Duodenal mucosa (tissue), 2 donors: Measurements from ENCODE around the gene AIG1.

Source experiments
- H3K27ac ChIP-seq: one replicate; pipeline ENCODE4 v1.7.0; 2013; ENCODE audit warnings: low read depth, low read length
- H3K27me3 ChIP-seq, 2 donors: one replicate each; pipeline ENCODE4 v1.7.0; 2013; ENCODE audit warnings: low read length in 2 of 2, control low read depth in 1 of 2; ENCODE audit not compliant: insufficient read depth in 2 of 2, control insufficient read depth in 1 of 2
- H3K36me3 ChIP-seq, 2 donors: one replicate each; pipeline ENCODE4 v1.7.0; 2013; ENCODE audit warnings: low read length in 2 of 2, control low read depth in 1 of 2; ENCODE audit not compliant: insufficient read depth in 2 of 2, control insufficient read depth in 1 of 2
- H3K4me1 ChIP-seq, 2 donors: one replicate each; pipeline ENCODE4 v1.7.0; 2013; ENCODE audit warnings: low read length in 2 of 2, control low read depth in 1 of 2; ENCODE audit not compliant: insufficient read depth in 2 of 2, control insufficient read depth in 1 of 2
- H3K4me3 ChIP-seq, 2 donors: one replicate each; pipeline ENCODE4 v1.7.0; 2013; ENCODE audit warnings: low read length in 2 of 2, low read depth in 1 of 2
- H3K9ac ChIP-seq, 2 donors: one replicate each; pipeline ENCODE4 v1.7.0; 2013; ENCODE audit warnings: low read length in 2 of 2, low read depth in 1 of 2
- H3K9me3 ChIP-seq, 2 donors: one replicate each; pipeline ENCODE4 v1.7.0; 2013; ENCODE audit warnings: low read length in 2 of 2, control low read depth in 1 of 2; ENCODE audit not compliant: control insufficient read depth in 1 of 2

AIG1 gene

DNA sequence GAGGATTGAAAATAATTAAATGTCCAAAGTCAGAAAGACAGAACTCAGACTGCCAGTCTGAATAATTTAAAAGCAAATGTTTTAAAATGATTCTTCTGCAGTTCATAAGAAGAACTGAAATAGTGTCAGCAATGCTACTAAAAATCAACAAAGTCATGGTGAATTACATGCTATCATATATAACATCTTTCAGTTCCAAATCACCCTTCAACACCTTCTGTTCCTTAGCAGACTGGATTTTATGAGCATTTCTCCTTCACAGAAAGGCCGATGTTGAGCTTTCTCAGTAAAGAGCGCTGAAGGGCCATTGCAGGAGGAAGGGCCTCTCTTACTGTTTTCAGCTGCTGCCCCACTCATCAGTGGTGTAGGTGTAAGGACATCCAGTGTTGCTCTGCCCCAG lies 63.3 kb downstream of the AIG1 start:
- H3K4me3 ChIP-seq = no peak overlapping the region
- no peak overlapping the region for H3K9ac ChIP-seq
- peaks cover 0 to 4% of the 10 kb centered on the region in 2 donors for H3K36me3 ChIP-seq
- no peak overlapping the region for H3K27ac ChIP-seq
- no peaks in the 10 kb centered on the region for H3K9me3 ChIP-seq
- no peaks in the 10 kb centered on the region for H3K27me3 ChIP-seq
- no peaks in the 10 kb centered on the region for H3K4me1 ChIP-seq

- H3K36me3 ChIP-seq = peaks cover 0 to 4% of the 10 kb centered on the region in 2 donors
- no peaks in the 10 kb centered on the region for H3K4me1 ChIP-seq
- no peak overlapping the region for H3K4me3 ChIP-seq
- peaks cover under 1 to 2% of the 10 kb centered on the region in 2 donors for H3K9me3 ChIP-seq
- no peak overlapping the region for H3K9ac ChIP-seq
- H3K27ac ChIP-seq = no peak overlapping the region
- no peaks in the 10 kb centered on the region for H3K27me3 ChIP-seq
These were observed 64.8 kb downstream of the AIG1 start for GRCh38 chr6:143125455-143125854.

DNA sequence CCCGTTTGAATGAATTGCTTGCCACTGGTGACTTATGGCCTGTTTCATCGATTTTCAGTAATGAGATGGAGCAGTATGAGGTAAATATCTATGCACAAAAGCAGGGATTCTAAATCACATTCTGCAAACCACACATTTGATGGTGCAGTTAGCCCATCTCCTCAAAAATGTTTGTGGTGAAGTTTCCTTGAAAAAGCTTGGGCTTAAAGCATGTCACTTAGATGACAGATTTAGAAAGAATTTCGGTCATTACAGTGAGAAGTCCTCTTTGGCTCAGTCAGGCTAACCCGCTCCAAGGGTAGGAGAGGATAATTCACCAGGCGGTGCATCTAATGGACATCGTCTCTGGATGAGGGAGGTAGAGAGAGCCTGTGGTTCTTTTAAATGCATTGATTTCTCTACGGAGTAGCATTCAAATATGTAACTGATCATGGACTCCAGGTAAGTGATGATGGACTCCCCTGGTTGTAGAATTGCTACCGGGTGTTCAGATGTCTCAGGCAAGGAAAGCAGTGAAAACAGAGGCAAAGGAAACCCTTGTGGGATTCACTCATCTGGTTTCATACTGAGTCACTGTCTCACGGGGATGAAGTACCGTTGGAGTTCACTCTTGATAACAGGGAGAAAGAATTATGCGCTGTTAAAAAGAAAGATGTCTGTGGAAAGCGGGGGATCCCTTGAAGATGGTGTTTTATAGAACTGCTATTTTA lies 65.3 kb downstream of the AIG1 start:
- Histone ChIP-seq H3K27me3 (no peaks in the 10 kb centered on the region), H3K4me1 (no peaks in the 10 kb centered on the region), H3K9me3 (peaks cover 6% of the 10 kb centered on the region in 2 donors), H3K4me3 (no peak overlapping the region), H3K9ac (no peak overlapping the region), H3K36me3 (peaks cover 0 to 4% of the 10 kb centered on the region in 2 donors), H3K27ac (no peak overlapping the region)

- H3K4me1 ChIP-seq = no peaks in the 10 kb centered on the region
- H3K36me3 ChIP-seq = peaks cover 4% of the 10 kb centered on the region in 2 donors
- H3K9ac ChIP-seq = no peak overlapping the region
- no peak overlapping the region for H3K27ac ChIP-seq
- H3K27me3 ChIP-seq = no peaks in the 10 kb centered on the region
- H3K4me3 ChIP-seq = no peak overlapping the region
- peaks cover 6 to 9% of the 10 kb centered on the region in 2 donors for H3K9me3 ChIP-seq
These were observed 65.9 kb downstream of the AIG1 start for GRCh38 chr6:143126574-143126941.

GRCh38 chr6:143127941-143128680 lies 67.4 kb downstream of the AIG1 start:
- Histone ChIP-seq H3K4me1 (no peaks in the 10 kb centered on the region), H3K27me3 (no peaks in the 10 kb centered on the region), H3K9me3 (peaks cover 6 to 9% of the 10 kb centered on the region in 2 donors), H3K27ac (no peak overlapping the region), H3K4me3 (no peak overlapping the region), H3K36me3 (peaks cover 4 to 5% of the 10 kb centered on the region in 2 donors), H3K9ac (no peak overlapping the region)

GRCh38 chr6:143128681-143129015 lies 68.0 kb downstream of the AIG1 start:
- no peaks in the 10 kb centered on the region for H3K4me1 ChIP-seq
- no peak overlapping the region for H3K27ac ChIP-seq
- no peak overlapping the region for H3K9ac ChIP-seq
- H3K4me3 ChIP-seq = no peak overlapping the region
- peaks cover 4 to 5% of the 10 kb centered on the region in 2 donors for H3K36me3 ChIP-seq
- no peaks in the 10 kb centered on the region for H3K27me3 ChIP-seq
- H3K9me3 ChIP-seq = peaks cover 6 to 9% of the 10 kb centered on the region in 2 donors

DNA sequence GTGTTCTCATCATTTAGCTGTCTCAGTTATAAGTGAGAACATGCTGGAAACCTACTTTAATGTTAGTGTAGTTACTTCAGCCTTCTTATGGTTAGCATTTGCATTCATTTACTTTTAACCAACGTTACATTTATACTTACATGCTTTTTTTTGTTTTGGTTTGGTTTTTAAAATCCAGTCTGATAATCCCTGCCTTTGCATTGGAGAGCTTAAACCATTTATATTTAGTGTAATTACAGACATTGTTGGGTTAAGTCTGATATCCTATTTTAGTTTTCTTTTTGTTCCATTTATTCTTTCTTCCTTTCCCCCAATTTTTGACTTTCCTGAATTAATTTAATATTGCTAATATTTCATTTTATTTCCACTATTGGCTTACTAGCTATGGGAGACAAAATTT lies 70.2 kb downstream of the AIG1 start:
- H3K27me3 ChIP-seq = no peaks in the 10 kb centered on the region
- peaks cover 6 to 9% of the 10 kb centered on the region in 2 donors for H3K9me3 ChIP-seq
- no peak overlapping the region for H3K9ac ChIP-seq
- H3K4me3 ChIP-seq = no peak overlapping the region
- no peak overlapping the region for H3K27ac ChIP-seq
- H3K36me3 ChIP-seq = peaks cover 0 to 5% of the 10 kb centered on the region in 2 donors
- no peaks in the 10 kb centered on the region for H3K4me1 ChIP-seq

DNA sequence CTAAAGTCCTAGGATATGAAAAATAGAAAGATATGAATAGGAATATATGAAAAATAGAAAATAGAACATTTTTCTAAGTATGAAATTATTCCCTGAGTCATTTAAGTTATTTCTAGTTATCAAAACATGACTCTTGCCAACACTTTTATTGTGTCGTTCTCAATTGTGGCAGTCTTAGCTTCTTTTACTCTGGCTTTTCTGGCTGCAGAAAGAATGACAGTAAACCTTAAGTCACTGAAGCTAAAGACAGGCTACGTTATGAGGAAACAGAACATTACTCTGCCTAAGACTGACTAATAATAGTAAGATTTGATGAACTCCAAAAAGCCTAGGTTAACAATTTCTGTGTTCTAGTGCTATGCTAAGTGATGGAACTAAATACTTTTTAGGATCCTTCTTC lies 74.6 kb downstream of the AIG1 start:
- no peaks in the 10 kb centered on the region for H3K4me1 ChIP-seq
- no peak overlapping the region for H3K9ac ChIP-seq
- H3K9me3 ChIP-seq = peaks cover 6 to 9% of the 10 kb centered on the region in 2 donors
- no peaks in the 10 kb centered on the region for H3K27me3 ChIP-seq
- H3K36me3 ChIP-seq = peaks cover 5 to 13% of the 10 kb centered on the region in 2 donors
- H3K27ac ChIP-seq = no peak overlapping the region
- H3K4me3 ChIP-seq = no peak overlapping the region

DNA sequence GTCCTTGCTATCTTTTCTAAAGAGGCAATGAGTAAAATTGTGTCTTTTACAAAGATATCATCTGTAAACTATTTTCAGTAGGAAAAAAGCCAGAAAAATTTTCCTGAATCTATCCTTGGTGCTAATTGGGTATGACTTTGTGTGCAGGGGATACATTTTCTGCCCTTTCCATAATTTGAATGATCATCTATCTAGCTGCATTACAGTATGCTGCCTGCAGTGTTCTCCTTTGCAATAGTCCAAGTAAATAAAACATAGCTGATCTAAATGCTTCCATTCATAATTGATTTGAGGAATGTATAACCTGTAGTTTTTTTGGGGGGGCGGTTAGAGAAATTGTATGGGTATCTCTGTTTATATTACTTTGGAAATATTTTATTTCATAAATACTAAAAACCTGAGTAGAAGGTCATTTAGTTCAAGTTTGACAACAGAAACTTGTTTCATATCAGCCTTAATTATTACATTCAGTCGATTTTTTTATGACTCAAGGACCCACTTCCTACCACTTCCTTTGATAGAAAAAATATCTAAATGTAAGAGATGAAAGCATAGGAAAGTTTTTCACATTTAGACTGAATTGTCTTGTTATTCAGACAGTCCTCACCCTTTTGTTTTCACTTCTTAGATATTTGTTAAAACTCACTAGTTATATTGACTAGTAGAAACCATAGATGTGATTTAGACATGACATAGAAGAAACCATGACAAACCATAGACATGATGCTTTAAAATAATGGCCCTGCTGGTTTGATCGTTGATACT lies 75.3 kb downstream of the AIG1 start:
- Histone ChIP-seq H3K4me3 (no peak overlapping the region), H3K4me1 (no peaks in the 10 kb centered on the region), H3K9me3 (peaks cover under 1 to 3% of the 10 kb centered on the region in 2 donors), H3K27me3 (no peaks in the 10 kb centered on the region), H3K9ac (no peak overlapping the region), H3K27ac (no peak overlapping the region), H3K36me3 (peaks cover 9 to 13% of the 10 kb centered on the region in 2 donors)

DNA sequence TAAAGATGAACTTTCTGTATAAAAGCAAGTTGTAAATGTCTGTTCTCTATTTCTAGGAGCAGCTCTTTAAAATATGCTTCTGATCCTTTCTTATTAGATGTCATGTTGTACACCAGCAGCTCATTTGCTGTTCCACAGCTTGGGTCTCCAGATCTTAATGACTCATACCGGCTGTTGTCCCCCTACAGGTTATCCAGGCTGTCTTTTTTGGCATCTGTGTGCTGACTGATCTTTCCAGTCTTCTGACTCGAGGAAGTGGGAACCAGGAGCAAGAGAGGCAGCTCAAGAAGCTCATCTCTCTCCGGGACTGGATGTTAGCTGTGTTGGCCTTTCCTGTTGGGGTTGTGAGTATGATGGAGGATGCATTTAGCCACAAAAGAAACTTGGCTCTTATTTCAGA lies 76.0 kb downstream of the AIG1 start:
- H3K27ac ChIP-seq = no peak overlapping the region
- no peaks in the 10 kb centered on the region for H3K27me3 ChIP-seq
- no peaks in the 10 kb centered on the region for H3K4me1 ChIP-seq
- no peak overlapping the region for H3K4me3 ChIP-seq
- H3K9ac ChIP-seq = no peak overlapping the region
- H3K36me3 ChIP-seq = peaks cover 7 to 17% of the 10 kb centered on the region in 2 donors
- H3K9me3 ChIP-seq = no peaks in the 10 kb centered on the region
